Breast epithelium (tissue), 4 donors: ENCODE data around the gene SDK1. TPM values are rescaled to one million over a fixed set of nuclear protein-coding genes. Genes with fewer than 3 reads are reported as not detected.

Source experiments
- DNase-seq, 2 donors: peaks; one replicate each; pipeline ENCODE4 v3.0.0-alpha.2; 2019; ENCODE audit warnings: low spot score in 2 of 2
- H3K27ac ChIP-seq, 2 donors: fragments of 200-600 bp; sonication (generic) in 1 of 2; one replicate each; pipeline ENCODE4 v1.5.1; 2016 to 2019; ENCODE audit warnings: mild to moderate bottlenecking in 1 of 2
- H3K27me3 ChIP-seq, 2 donors: fragments of 200-600 bp; sonication (generic) in 1 of 2; one replicate each; pipeline versions ENCODE4 v1.5.1 to v1.6.0; 2017 to 2019; ENCODE audit warnings: control low read depth in 1 of 2, mild to moderate bottlenecking in 1 of 2
- H3K36me3 ChIP-seq: fragments of 200-600 bp; one replicate; pipeline ENCODE4 v1.5.1; 2019
- H3K4me1 ChIP-seq, 2 donors: fragments of 200-600 bp; sonication (generic); one replicate each; pipeline ENCODE4 v1.5.1; 2016 to 2019; ENCODE audit warnings: control low read depth in 1 of 2
- H3K4me3 ChIP-seq, 3 donors: fragments of 200-600 bp; sonication (generic); 1 replicate in 2 of 3; 2 replicates in 1 of 3; pipeline ENCODE4 v1.5.1; 2016 to 2019; ENCODE audit warnings: mild to moderate bottlenecking in 3 of 3, moderate library complexity in 2 of 3
- H3K9me3 ChIP-seq, 2 donors: fragments of 200-600 bp; sonication (generic) in 1 of 2; one replicate each; pipeline ENCODE4 v1.5.1; 2016 to 2019; ENCODE audit warnings: control low read depth in 1 of 2
- POLR2A ChIP-seq: fragments of 450-650 bp; IDR thresholded peaks from one replicate; pipeline ENCODE4 v1.6.1; 2016; ENCODE audit warnings: antibody characterized with exemption, mild to moderate bottlenecking, moderate library complexity
- POLR2AphosphoS5 ChIP-seq, 3 donors: sonication (generic); formaldehyde crosslinking; IDR thresholded peaks; one replicate each; pipeline ENCODE4 v1.6.1; 2017; ENCODE audit warnings: antibody characterized with exemption in 3 of 3
- intact Hi-C: fragments of 100-400 bp; cut with DNase I; formaldehyde crosslinking; loops from one replicate; pipeline ENCODE4 v1.15.1; 2023; ENCODE audit warnings: low total_unique reads
- total RNA-seq, 3 donors: library from RNA; depleted of rRNA; stranded (reverse); fragments of >200 nt; gene quantifications; one replicate each; pipeline ENCODE4 v1.1.0, GENCODE V29; 2016
- TF ChIP-seq, protein P1 (sequence below), 3 donors: fragments of 450-650 bp; IDR thresholded peaks; one replicate each; pipeline ENCODE4 v1.5.1; 2016 to 2017; ENCODE audit warnings: antibody characterized with exemption in 3 of 3, mild to moderate bottlenecking in 3 of 3, moderate library complexity in 3 of 3

Gene SDK1
- total RNA-seq, 3 donors from 2014 or later: 3.7 to 18.2 (median 6.6) TPM

DNA sequence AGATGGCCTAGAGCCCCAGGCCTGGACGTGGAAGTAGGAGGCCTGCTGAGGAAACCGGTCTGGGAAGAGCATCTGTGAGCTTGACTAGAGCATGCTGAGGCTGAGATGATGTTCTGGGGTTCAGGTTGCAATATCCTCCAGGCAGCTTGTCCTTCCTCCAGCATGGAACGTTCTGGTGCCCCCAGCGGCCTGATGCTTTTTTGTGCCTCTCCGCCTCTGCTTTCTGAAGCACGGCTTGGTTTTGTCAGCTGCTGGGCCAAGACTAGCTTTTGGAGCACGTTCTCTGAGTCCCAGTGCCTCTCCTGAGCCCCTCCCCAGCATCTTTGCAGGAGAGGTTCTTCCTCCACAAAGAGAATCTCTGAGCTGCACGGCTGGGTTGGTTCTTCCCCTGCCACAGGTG lies 699.1 kb downstream of the SDK1 start:
- no peak overlapping the region for H3K27ac ChIP-seq
- no peaks in the 10 kb centered on the region for H3K27me3 ChIP-seq
- TF ChIP-seq POLR2A: no peak
- TF ChIP-seq, protein P1, sequence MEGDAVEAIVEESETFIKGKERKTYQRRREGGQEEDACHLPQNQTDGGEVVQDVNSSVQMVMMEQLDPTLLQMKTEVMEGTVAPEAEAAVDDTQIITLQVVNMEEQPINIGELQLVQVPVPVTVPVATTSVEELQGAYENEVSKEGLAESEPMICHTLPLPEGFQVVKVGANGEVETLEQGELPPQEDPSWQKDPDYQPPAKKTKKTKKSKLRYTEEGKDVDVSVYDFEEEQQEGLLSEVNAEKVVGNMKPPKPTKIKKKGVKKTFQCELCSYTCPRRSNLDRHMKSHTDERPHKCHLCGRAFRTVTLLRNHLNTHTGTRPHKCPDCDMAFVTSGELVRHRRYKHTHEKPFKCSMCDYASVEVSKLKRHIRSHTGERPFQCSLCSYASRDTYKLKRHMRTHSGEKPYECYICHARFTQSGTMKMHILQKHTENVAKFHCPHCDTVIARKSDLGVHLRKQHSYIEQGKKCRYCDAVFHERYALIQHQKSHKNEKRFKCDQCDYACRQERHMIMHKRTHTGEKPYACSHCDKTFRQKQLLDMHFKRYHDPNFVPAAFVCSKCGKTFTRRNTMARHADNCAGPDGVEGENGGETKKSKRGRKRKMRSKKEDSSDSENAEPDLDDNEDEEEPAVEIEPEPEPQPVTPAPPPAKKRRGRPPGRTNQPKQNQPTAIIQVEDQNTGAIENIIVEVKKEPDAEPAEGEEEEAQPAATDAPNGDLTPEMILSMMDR (IDR thresholded peaks at IDR 0.05): no peak
- intact Hi-C loops: no loop called here
- H3K36me3 ChIP-seq: no peaks in the 10 kb centered on the region
- H3K4me1 ChIP-seq: no peaks in the 10 kb centered on the region
- H3K9me3 ChIP-seq: no peaks in the 10 kb centered on the region
- DNase-seq: no peak
- H3K4me3 ChIP-seq: no peak overlapping the region

DNA sequence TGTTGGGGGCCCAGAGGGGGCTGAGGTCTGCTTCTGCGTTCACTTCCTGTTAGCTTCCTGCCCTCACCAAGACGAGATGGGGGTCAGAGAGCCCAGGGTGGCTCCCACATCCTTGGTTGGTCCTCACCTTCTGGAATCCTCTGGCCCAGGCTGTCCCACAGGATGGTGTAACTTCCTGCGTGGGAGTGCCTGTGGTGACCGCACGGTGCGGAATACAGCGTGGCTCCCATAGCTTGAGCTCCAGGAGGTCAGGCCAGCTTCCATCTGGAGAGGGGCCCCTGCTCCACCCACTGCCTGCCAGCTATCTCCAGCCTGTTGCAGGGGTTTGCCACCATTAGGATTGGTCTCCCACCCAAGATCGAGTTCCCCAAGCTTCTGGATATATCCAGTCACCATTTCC lies 699.9 kb downstream of the SDK1 start:
- Histone ChIP-seq H3K27me3 (no peaks in the 10 kb centered on the region), H3K27ac (no peak overlapping the region), H3K4me3 (no peak overlapping the region), H3K36me3 (no peaks in the 10 kb centered on the region), H3K9me3 (no peaks in the 10 kb centered on the region), H3K4me1 (no peaks in the 10 kb centered on the region)
- TF ChIP-seq POLR2A (no peak), POLR2AphosphoS5 (IDR thresholded peaks at IDR 0.05) (no peak)
- TF ChIP-seq, protein P1 (IDR thresholded peaks at IDR 0.05): no peak
- intact Hi-C loops: no loop called here
- no peak for DNase-seq

DNA sequence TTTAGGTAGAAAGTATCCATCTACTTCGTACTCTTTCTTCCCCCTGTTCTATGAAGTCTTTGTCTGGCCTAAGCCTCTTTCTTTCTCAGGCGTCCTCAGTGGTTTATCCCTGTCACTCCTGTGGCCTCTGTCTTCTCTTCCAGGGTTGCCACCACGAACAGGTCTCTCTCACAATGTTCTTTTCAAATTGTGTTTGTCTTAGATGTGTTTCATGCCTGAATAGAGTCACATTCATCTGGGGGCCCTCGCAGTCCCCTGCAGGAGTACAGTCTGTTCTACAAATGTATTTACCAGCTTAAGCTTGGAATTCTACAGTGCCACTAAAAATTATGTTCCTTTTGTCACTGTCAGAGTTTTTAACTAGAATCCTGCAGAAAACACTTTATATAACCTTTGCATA lies 700.7 kb downstream of the SDK1 start:
- Histone ChIP-seq H3K27me3 (no peaks in the 10 kb centered on the region), H3K36me3 (no peaks in the 10 kb centered on the region), H3K4me3 (no peak overlapping the region), H3K27ac (no peak overlapping the region), H3K9me3 (no peaks in the 10 kb centered on the region), H3K4me1 (no peaks in the 10 kb centered on the region)
- intact Hi-C loops: no loop called here
- no peak for DNase-seq
- TF ChIP-seq POLR2AphosphoS5 (IDR thresholded peaks at IDR 0.05): no peak

DNA sequence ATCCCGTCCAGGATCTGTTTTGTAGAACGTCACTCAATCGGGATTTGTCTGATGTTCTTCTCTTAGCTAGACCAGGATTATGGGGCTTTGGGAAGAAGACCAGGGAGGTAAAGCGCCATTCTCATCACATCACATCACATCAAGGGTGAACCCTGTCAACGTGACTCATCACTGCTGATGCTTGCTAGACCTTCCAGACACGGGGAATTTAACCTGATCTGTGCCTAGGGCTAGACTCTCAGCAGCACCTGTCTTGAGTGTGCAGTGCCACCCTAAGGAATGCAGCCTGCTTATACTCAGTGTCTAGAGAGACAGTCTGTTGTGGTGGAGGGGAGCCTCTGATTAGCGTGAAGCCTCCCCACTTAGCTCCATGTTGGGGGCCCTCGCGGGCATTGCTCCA lies 702.5 kb downstream of the SDK1 start:
- no peaks in the 10 kb centered on the region for H3K4me1 ChIP-seq
- no peak overlapping the region for H3K27ac ChIP-seq
- H3K9me3 ChIP-seq: no peaks in the 10 kb centered on the region
- no peaks in the 10 kb centered on the region for H3K36me3 ChIP-seq
- TF ChIP-seq, protein P1 (IDR thresholded peaks at IDR 0.05): no peak
- TF ChIP-seq POLR2A (no peak), POLR2AphosphoS5 (IDR thresholded peaks at IDR 0.05) (no peak)
- no peaks in the 10 kb centered on the region for H3K27me3 ChIP-seq
- intact Hi-C loops: no loop called here
- DNase-seq: no peak
- H3K4me3 ChIP-seq: no peak overlapping the region

DNA sequence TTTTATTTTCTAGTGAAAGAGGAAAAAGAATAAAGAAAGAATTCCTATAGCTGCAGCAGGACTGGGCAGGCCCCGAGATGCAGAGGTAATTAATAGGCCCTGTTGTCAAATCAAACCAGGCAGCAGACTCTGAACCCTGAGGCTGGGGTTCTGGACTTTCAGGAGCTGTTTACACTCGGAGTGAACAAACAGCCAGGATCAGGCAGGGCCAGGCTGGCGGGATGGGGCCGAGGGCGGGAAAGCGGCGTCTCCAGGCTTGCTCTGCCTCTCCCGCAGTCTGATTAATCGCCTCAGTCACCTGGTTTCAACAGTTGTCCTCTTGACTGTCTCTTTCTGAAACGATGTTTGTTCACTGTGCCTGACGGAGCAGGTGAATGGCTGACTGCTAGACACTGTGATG lies 705.6 kb downstream of the SDK1 start:
- no peaks in the 10 kb centered on the region for H3K9me3 ChIP-seq
- peak overlapping the region in 2 of 3 donors; percentile 31 to 53 for H3K4me3 ChIP-seq
- intact Hi-C loops: no loop called here
- TF ChIP-seq POLR2AphosphoS5 (IDR thresholded peaks at IDR 0.05) (no peak), POLR2A (no peak)
- TF ChIP-seq, protein P1 (IDR thresholded peaks at IDR 0.05): no peak
- H3K27ac ChIP-seq: peak overlapping the region; percentile 57 to 64
- no peaks in the 10 kb centered on the region for H3K4me1 ChIP-seq
- H3K27me3 ChIP-seq: no peaks in the 10 kb centered on the region
- DNase-seq: peak in 1 of 2 donors; percentile 56
- H3K36me3 ChIP-seq: no peaks in the 10 kb centered on the region
